Measurements from ENCODE around the gene VPS11.

VPS11 gene

DNA sequence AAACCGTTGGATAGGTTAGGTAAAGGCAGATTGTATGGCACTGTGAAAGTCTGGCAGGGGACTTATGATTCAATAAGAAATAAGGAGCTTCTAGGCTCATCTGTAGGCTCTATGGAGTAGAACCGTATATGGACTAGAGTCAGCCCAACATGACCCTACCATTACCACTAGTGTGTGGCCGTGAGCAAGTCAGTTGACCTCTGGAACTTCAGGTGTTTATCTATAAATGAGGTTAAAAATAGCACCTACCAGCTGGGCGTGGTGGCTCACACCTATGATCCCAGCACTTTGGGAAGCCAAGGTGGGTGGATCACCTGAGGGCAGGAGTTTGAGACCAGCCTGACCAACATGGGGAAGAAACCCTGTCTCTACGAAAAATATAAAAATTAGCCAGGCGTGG, 58.2 kb downstream of the VPS11 start:
- Histone ChIP-seq H3K27ac (no peak overlapping the region), H3K27me3 (no peaks in the 10 kb centered on the region), H3K9me3 (no peaks in the 10 kb centered on the region), H3K4me3 (ENCODE audit: low read depth in 1 of 2, low read length in 1 of 2) (no peak overlapping the region), H3K4me1 (ENCODE audit: control insufficient read depth in 1 of 2, insufficient read depth in 1 of 2, low read depth in 1 of 2, low read length in 1 of 2) (peaks cover 13 to 19% of the 10 kb centered on the region in 2 experiments), H3K36me3 (peaks cover 45% of the 10 kb centered on the region)
- TF ChIP-seq, protein P1, sequence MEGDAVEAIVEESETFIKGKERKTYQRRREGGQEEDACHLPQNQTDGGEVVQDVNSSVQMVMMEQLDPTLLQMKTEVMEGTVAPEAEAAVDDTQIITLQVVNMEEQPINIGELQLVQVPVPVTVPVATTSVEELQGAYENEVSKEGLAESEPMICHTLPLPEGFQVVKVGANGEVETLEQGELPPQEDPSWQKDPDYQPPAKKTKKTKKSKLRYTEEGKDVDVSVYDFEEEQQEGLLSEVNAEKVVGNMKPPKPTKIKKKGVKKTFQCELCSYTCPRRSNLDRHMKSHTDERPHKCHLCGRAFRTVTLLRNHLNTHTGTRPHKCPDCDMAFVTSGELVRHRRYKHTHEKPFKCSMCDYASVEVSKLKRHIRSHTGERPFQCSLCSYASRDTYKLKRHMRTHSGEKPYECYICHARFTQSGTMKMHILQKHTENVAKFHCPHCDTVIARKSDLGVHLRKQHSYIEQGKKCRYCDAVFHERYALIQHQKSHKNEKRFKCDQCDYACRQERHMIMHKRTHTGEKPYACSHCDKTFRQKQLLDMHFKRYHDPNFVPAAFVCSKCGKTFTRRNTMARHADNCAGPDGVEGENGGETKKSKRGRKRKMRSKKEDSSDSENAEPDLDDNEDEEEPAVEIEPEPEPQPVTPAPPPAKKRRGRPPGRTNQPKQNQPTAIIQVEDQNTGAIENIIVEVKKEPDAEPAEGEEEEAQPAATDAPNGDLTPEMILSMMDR (IDR thresholded peaks at IDR 0.05): no peak

DNA sequence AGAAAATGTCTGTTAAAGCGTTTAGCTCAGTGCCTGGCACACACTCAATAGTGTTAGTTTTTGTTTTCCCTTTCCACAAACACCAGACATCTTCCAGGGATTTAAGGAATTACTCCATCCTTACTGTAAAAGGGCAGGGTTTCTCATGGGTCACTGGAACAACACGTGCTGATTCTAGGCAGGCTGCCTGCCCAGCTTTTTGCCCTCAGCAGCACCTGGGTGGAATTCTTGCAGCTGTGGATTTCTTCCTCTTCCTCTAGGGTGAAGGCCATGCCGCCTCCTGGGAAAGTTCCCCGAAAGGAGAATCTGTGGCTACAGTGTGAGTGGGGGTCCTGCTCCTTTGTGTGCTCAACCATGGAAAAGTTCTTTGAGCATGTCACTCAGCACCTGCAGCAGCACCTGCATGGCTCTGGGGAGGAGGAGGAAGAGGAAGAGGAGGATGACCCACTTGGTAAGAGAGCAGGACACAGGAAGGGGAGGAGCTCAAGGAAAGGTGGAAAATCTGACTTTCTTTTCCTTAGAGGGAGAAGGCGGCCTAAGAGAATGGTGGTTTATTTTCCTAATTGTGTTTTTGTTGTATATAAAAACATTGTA, 59.2 kb downstream of the VPS11 start:
- peak overlapping the region; percentile 18 for H3K27ac ChIP-seq
- H3K4me1 ChIP-seq (ENCODE audit: control insufficient read depth in 1 of 2, insufficient read depth in 1 of 2, low read depth in 1 of 2, low read length in 1 of 2): peaks cover 9 to 14% of the 10 kb centered on the region in 2 experiments
- no peaks in the 10 kb centered on the region for H3K9me3 ChIP-seq
- H3K4me3 ChIP-seq (ENCODE audit: low read depth in 1 of 2, low read length in 1 of 2): no peak overlapping the region
- H3K36me3 ChIP-seq: peaks cover 55% of the 10 kb centered on the region
- H3K27me3 ChIP-seq: no peaks in the 10 kb centered on the region
- TF ChIP-seq, protein P1 (IDR thresholded peaks at IDR 0.05): no peak

DNA sequence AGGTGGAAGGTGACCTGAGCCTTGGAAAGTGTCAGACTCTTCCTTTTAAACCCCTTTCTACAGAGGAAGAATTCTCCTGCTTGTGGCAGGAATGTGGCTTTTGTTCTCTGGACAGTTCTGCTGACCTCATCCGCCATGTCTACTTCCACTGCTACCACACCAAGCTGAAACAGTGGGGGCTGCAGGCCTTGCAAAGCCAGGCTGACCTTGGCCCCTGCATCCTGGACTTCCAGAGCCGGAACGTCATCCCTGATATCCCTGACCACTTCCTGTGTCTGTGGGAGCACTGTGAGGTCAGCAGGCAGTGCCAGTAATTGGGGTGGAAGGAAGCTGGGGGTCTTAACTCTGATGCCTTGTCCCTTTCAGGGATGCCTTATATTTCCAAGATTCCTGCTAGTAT, 63.0 kb downstream of the VPS11 start:
- H3K27ac ChIP-seq: no peak overlapping the region
- H3K4me1 ChIP-seq (ENCODE audit: control insufficient read depth in 1 of 2, insufficient read depth in 1 of 2, low read depth in 1 of 2, low read length in 1 of 2): peaks cover 0 to 5% of the 10 kb centered on the region in 2 experiments
- peaks cover 70% of the 10 kb centered on the region for H3K36me3 ChIP-seq
- no peaks in the 10 kb centered on the region for H3K27me3 ChIP-seq
- H3K4me3 ChIP-seq (ENCODE audit: low read depth in 1 of 2, low read length in 1 of 2): no peak overlapping the region
- TF ChIP-seq, protein P1 (IDR thresholded peaks at IDR 0.05): no peak
- H3K9me3 ChIP-seq: no peaks in the 10 kb centered on the region

Data from neutrophil (primary cell).